Measurements from ENCODE around the gene HDAC4. TPM values are rescaled to one million over a fixed set of nuclear protein-coding genes. Genes with fewer than 3 reads are reported as not detected.

Gene HDAC4
- total RNA-seq, 1 experiment from 2014 or later: 47.6 TPM

GRCh38 chr2:239401881-239402233 is 1.0 kb upstream of the HDAC4 start:
- H2AFZ ChIP-seq (ENCODE audit: low read depth, low read length, poor library complexity, severe bottlenecking): no peak overlapping the region
- peaks cover 32% of the 10 kb centered on the region for H3K79me2 ChIP-seq (ENCODE audit: insufficient read depth, low read length)
- no peak for DNase-seq (ENCODE audit: low read depth, low spot score)
- ChIA-PET RAD21 (ENCODE audit: low non-redundant PET in 1 of 2, low total read pairs in 2 of 2, uncharacterized antibody in 2 of 2, unreplicated experiment in 2 of 2) (no interaction called here), CTCF (no interaction called here), POLR2A (no interaction called here)
- H4K20me1 ChIP-seq (ENCODE audit: insufficient read depth): no peaks in the 10 kb centered on the region
- H3K4me1 ChIP-seq (ENCODE audit: control insufficient read depth in 1 of 2, insufficient read depth in 2 of 2, low read length in 2 of 2): peaks cover 16 to 27% of the 10 kb centered on the region in 2 experiments
- ATAC-seq: peak; percentile 11
- no peaks in the 10 kb centered on the region for H3K9me3 ChIP-seq (ENCODE audit: control insufficient read depth in 1 of 2, insufficient read depth in 1 of 2, low read depth in 1 of 2, low read length in 2 of 2)
- TSS peak; percentile 90 for BruUV-seq (replicated peaks)
- no peaks in the 10 kb centered on the region for H3K36me3 ChIP-seq (ENCODE audit: control insufficient read depth in 1 of 2, insufficient read depth in 2 of 2, low read length in 2 of 2)
- H3K4me2 ChIP-seq (ENCODE audit: low read length): peak overlapping the region; percentile 90
- peak overlapping the region; percentile 94 for H3K27ac ChIP-seq (ENCODE audit: low read depth, low read length)
- no peaks in the 10 kb centered on the region for H3K27me3 ChIP-seq (ENCODE audit: insufficient read depth, low read length)
- H3K4me3 ChIP-seq (replicated peaks in 1 of 2; ENCODE audit: low read depth in 1 of 2, low read length in 2 of 2): peak overlapping the region; percentile 64 to 76
- H3K9ac ChIP-seq (ENCODE audit: low read length): peak overlapping the region; percentile 92
- intact Hi-C loops (cut with micrococcal nuclease): loop anchor here (5.0 kb wide), 1 partner anchor 155 kb away; no protein-coding TSS in a partner anchor
- TF ChIP-seq ZFX (IDR thresholded peaks at IDR 0.05) (peak; percentile 45), RAD21 (IDR thresholded peaks at IDR 0.05; ENCODE audit: low read depth) (0 out of 2 replicates have a peak, but pooled peaks have one; percentile 43), SP1 (IDR thresholded peaks at IDR 0.05; ENCODE audit: low read depth) (no peak)
- H3K9me2 ChIP-seq (ENCODE audit: insufficient read depth): no peaks in the 10 kb centered on the region

DNA sequence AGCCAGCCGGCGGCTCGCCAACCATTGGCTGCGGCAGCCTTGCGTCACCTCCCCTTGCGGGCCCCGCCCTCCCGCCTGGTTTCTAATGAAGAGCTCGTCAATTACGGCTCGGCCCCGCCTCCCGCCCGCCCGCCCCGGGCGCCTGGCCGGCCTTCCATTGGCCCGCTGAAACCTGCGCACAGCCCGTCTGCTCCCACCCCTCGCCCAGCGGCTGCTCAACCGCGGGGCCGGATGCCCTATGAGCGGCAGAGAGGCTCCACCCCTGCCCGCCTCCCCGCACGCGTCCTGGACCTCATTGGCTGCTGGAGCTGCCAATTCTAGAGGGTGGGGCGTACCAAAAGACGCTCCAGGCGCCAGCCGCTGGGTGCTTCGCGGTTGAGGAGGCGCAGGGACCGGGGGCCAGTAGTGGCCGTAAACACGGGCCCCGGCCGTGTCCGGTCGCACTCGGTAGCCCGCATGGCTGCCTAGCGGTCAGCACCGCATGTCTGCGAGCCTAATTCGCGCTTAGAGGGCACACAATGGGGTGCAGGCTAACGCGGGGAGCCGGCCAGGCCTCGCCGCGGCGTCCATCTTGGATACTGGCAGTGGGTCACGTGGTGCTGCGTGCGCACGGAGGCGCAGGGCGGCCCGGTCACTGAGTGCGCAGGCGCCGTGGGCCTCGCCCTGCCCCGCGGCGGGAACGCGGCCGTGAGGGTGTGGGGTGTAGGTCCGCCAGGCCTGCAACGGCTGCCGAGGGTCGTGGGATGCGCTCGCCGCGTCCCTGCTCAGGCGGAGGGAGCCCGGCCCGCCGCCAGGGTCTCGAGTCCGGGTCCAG is 454 bp upstream of the HDAC4 start:
- peak overlapping the region; percentile 67 to 76 for H3K4me3 ChIP-seq (replicated peaks in 1 of 2; ENCODE audit: low read depth in 1 of 2, low read length in 2 of 2)
- peak overlapping the region; percentile 92 for H3K9ac ChIP-seq (ENCODE audit: low read length)
- H4K20me1 ChIP-seq (ENCODE audit: insufficient read depth): no peaks in the 10 kb centered on the region
- intact Hi-C loops (cut with micrococcal nuclease): loop anchor here (5.0 kb wide), 1 partner anchor 154 kb away; no protein-coding TSS in a partner anchor
- RAD21 ChIA-PET (ENCODE audit: low non-redundant PET in 1 of 2, low total read pairs in 2 of 2, uncharacterized antibody in 2 of 2, unreplicated experiment in 2 of 2): no interaction called here
- peak overlapping the region; percentile 90 for H3K4me2 ChIP-seq (ENCODE audit: low read length)
- H3K4me1 ChIP-seq (ENCODE audit: control insufficient read depth in 1 of 2, insufficient read depth in 2 of 2, low read length in 2 of 2): peaks cover 16 to 27% of the 10 kb centered on the region in 2 experiments
- H3K27ac ChIP-seq (ENCODE audit: low read depth, low read length): peak overlapping the region; percentile 94
- H2AFZ ChIP-seq (ENCODE audit: low read depth, low read length, poor library complexity, severe bottlenecking): no peak overlapping the region
- no peaks in the 10 kb centered on the region for H3K9me3 ChIP-seq (ENCODE audit: control insufficient read depth in 1 of 2, insufficient read depth in 1 of 2, low read depth in 1 of 2, low read length in 2 of 2)
- no TSS peak for BruUV-seq (replicated peaks)
- peaks cover 38% of the 10 kb centered on the region for H3K79me2 ChIP-seq (ENCODE audit: insufficient read depth, low read length)
- H3K9me2 ChIP-seq (ENCODE audit: insufficient read depth): no peaks in the 10 kb centered on the region
- CTCF ChIA-PET: interaction anchor here (1.0 kb wide), 1 partner anchor 11 kb away, joined by 3 read pairs; no protein-coding TSS in a partner anchor
- POLR2A ChIA-PET: interaction anchor here (0.6 to 1.2 kb wide), 5 partner anchors 151 to 620 kb away, joined by 3 to 6 read pairs (median 4); no protein-coding TSS in a partner anchor
- no peaks in the 10 kb centered on the region for H3K27me3 ChIP-seq (ENCODE audit: insufficient read depth, low read length)
- DNase-seq (ENCODE audit: low read depth, low spot score) (peak; percentile 95), ATAC-seq (peak; percentile 94)
- no peaks in the 10 kb centered on the region for H3K36me3 ChIP-seq (ENCODE audit: control insufficient read depth in 1 of 2, insufficient read depth in 2 of 2, low read length in 2 of 2)
- no peak for TF ChIP-seq ZNF274 (IDR thresholded peaks at IDR 0.05; ENCODE audit: low read depth, low read length)
- TF ChIP-seq SP1 (IDR thresholded peaks at IDR 0.05; ENCODE audit: low read depth): peak; percentile 98
- no peak for TF ChIP-seq EZH2 (IDR thresholded peaks at IDR 0.05)
- TF ChIP-seq RAD21 (IDR thresholded peaks at IDR 0.05; ENCODE audit: low read depth): no peak
- no peak for TF ChIP-seq JUND (IDR thresholded peaks at IDR 0.05)
- no peak; the same call in 1 of the 2 replicates for TF ChIP-seq SRF (IDR thresholded peaks at IDR 0.05; ENCODE audit: low read depth)
- TF ChIP-seq EGR1 (IDR thresholded peaks at IDR 0.05; ENCODE audit: low read depth): peak; percentile 62
- no peak for TF ChIP-seq TCF7L2 (IDR thresholded peaks at IDR 0.05; ENCODE audit: borderline replicate concordance, extremely low read depth, insufficient read depth, insufficient read length)
- TF ChIP-seq ATF3 (IDR thresholded peaks at IDR 0.05): no peak
- peak; percentile 95 for TF ChIP-seq POLR2AphosphoS5 (IDR thresholded peaks at IDR 0.05; ENCODE audit: low read depth, low read length)
- TF ChIP-seq, protein P1, sequence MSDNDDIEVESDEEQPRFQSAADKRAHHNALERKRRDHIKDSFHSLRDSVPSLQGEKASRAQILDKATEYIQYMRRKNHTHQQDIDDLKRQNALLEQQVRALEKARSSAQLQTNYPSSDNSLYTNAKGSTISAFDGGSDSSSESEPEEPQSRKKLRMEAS (IDR thresholded peaks at IDR 0.05): peak; percentile 98
- TF ChIP-seq ZFX (IDR thresholded peaks at IDR 0.05): peak; percentile 94
- TF ChIP-seq, protein P2, sequence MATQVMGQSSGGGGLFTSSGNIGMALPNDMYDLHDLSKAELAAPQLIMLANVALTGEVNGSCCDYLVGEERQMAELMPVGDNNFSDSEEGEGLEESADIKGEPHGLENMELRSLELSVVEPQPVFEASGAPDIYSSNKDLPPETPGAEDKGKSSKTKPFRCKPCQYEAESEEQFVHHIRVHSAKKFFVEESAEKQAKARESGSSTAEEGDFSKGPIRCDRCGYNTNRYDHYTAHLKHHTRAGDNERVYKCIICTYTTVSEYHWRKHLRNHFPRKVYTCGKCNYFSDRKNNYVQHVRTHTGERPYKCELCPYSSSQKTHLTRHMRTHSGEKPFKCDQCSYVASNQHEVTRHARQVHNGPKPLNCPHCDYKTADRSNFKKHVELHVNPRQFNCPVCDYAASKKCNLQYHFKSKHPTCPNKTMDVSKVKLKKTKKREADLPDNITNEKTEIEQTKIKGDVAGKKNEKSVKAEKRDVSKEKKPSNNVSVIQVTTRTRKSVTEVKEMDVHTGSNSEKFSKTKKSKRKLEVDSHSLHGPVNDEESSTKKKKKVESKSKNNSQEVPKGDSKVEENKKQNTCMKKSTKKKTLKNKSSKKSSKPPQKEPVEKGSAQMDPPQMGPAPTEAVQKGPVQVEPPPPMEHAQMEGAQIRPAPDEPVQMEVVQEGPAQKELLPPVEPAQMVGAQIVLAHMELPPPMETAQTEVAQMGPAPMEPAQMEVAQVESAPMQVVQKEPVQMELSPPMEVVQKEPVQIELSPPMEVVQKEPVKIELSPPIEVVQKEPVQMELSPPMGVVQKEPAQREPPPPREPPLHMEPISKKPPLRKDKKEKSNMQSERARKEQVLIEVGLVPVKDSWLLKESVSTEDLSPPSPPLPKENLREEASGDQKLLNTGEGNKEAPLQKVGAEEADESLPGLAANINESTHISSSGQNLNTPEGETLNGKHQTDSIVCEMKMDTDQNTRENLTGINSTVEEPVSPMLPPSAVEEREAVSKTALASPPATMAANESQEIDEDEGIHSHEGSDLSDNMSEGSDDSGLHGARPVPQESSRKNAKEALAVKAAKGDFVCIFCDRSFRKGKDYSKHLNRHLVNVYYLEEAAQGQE (IDR thresholded peaks at IDR 0.05; ENCODE audit: low read depth): no peak
- TF ChIP-seq ELF1 (IDR thresholded peaks at IDR 0.05; ENCODE audit: borderline replicate concordance, low read depth): no peak
- TF ChIP-seq YY1 (IDR thresholded peaks at IDR 0.05; ENCODE audit: extremely low read depth, insufficient replicate concordance, low read depth, low read length): peak; percentile 98
- no peak for TF ChIP-seq CEBPB (IDR thresholded peaks at IDR 0.05; ENCODE audit: low read depth)
